NCI-H69 (cell line): Measurements from ENCODE around the gene TOMM40L.
A peak's percentile ranks its signal among the peaks of the same experiment; 100 is the strongest.

Experiments
- DNase-seq: peaks from one replicate; lab custom pipeline; 2025; lab: John Stamatoyannopoulos, UW

Gene TOMM40L

GRCh38 chr1:161225534-161226319 is at the start of gene TOMM40L:
Gene TOMM40L, plus strand, starts transcription at chr1:161226060. Its CDS starts 430 bp downstream, at chr1:161226490.
- peak; percentile 98 for DNase-seq

GRCh38 chr1:161176468-161177111 is 49.3 kb upstream of the TOMM40L start:
- no peak for DNase-seq

- DNase-seq: peak; percentile 95
Observed at GRCh38 chr1:161177112-161177935, 48.5 kb upstream of the TOMM40L start, which contains the start of gene B4GALT3. Gene B4GALT3, minus strand, starts transcription at chr1:161177507. Its CDS starts 1,447 bp downstream, at chr1:161176060.

GRCh38 chr1:161177936-161178244 is 48.0 kb upstream of the TOMM40L start:
- DNase-seq: no peak

DNA sequence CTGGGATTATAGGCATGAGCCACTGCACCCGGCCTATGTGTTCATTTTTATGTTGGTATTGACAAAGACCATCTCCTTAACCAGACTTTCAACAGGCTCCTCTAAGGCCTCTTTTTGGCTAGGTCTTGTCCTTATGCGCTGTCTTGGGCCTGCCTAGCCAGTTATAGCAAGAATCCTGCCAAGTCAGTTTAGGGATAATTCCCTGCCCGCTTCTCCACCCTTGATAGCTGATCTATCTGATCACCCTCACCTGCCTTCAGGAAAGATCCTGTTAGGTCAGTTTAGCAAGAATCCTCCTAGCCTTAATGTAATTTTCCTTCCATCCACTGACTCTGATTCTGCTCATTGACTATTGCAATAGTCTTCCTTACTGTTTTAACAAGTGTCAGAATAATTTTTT is 46.2 kb upstream of the TOMM40L start:
- no peak for DNase-seq

GRCh38 chr1:161180639-161181038 is 45.2 kb upstream of the TOMM40L start:
- DNase-seq: peak; percentile 47

DNA sequence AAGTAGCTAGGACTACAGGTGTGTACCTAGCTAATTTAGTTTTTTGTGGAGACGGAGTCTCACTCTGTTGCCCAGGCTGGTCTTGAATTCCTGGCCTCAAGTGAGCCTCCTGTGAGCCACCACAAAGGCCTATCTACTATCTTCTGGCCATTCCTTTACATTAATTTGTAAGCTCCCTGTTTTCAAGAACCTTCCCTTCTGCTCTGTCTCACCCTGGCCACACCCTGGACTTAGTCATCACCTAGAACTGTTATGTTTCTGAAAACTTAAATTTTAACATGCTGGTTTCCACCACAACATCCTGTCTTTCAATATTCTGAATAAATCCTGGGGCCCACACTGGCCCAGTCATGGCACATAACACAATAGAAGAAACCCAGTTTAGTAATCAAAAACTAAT is 43.6 kb upstream of the TOMM40L start:
- DNase-seq: no peak

DNA sequence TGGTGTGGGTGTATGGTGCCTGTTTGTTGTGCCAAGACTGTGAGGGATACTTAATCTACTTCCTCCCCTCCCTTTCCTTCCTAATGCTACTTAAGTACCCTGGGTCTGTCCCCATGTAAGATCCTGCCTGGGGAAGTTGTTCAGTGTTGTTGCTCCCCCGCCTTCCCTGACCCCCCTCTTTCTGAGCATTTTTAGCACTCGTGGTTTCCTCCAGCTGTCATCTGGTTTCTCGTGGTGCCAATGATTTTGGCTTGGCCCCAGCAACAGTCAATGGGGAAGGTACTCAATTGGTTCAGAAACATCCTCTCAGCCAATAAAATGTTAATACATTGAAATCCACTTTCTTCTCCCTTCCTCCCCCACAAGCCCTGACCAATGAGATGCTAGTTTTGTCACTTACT is 40.6 kb upstream of the TOMM40L start:
- DNase-seq: peak; percentile 78

GRCh38 chr1:161185732-161186311 is 40.0 kb upstream of the TOMM40L start:
- no peak for DNase-seq

GRCh38 chr1:161187311-161187710 is 38.5 kb upstream of the TOMM40L start:
- no peak for DNase-seq

DNA sequence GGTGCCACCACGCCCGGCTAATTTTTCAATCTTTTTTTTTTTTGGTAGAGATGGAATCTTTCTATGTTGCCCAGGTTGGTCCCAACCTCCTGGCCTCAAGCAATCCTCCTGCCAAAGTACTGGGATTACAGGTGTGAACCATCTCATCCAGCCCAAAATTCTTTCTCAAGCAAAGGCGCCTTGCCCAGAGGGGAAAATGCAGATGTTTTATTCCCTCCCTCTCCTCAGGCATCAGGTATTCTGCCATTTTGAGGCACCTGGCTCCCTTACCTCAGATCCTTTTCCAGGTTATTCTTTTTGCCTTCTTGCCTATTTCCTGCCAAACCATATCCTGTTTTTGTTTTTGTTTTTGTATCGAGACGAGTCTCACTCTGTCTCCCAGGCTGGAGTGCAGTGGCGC is 37.5 kb upstream of the TOMM40L start:
- no peak for DNase-seq

DNA sequence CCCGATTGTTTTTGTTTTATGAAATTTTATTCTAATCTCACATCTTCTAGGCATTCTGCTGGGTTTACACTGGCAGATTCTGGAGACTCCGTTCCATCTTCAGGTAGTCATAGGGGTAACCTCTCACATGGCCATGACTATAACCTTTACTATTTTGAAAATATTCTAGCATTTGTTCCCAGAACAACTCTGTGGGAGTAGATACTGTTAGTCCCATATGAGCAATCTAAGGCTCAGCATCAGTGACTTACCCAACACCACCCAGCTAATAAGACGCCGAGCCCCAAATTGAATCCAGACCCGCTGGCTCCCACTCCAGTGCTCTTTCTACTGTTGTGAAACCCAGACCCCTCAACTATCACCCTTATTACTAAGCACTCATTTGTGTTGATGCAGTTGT is 36.8 kb upstream of the TOMM40L start:
- DNase-seq: no peak

GRCh38 chr1:161190962-161191521 is 34.8 kb upstream of the TOMM40L start:
- peak; percentile 68 for DNase-seq

- no peak for DNase-seq
Observed at GRCh38 chr1:161191971-161192370, 33.9 kb upstream of the TOMM40L start.

DNA sequence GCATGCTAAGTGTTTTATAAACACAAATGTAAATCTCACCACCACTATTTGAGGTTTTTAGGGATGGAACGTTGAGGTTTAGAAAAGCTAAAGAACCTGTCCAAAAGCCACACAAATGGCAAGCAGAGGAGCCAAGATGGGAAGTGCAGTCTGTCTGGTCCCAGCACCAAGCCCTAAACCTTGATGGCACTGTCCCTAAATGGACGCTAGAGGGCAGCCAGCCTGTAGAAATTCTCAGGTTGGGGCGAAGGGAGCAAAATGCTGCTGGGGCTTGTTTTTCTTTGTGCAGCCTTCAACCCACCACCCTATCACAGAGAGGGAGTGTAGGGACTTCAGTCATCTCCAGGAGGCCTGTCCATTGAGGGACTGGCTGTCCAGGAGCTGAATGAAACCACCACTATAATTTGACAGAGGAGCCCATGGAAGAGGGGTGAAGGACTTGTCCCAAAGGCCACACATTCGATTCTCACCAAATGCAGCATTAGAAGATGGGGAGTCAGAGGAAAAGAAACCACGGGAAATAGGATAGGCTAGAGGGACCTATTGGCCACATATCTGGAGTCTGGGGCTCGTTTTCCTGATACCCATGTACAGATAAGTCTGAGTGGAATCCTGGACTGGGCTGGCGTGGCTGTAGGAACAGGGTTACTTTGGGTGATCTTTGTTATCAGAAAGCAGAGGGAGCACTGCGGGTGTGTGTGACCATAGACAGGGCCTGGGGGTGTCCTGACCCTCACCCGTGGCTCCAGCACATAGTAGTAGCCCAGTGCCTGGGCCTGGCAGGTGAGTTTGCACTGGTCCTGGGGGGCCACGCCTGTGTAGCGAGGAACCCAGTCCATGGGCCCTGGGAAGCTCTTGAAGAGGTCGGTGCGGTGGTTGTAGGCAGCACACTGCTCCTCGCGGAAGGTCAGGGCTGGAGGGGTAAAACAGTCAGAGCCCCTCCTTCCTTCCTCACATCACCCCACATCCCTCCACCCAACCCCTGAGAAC is 33.1 kb upstream of the TOMM40L start:
- peak; percentile 83 for DNase-seq

DNA sequence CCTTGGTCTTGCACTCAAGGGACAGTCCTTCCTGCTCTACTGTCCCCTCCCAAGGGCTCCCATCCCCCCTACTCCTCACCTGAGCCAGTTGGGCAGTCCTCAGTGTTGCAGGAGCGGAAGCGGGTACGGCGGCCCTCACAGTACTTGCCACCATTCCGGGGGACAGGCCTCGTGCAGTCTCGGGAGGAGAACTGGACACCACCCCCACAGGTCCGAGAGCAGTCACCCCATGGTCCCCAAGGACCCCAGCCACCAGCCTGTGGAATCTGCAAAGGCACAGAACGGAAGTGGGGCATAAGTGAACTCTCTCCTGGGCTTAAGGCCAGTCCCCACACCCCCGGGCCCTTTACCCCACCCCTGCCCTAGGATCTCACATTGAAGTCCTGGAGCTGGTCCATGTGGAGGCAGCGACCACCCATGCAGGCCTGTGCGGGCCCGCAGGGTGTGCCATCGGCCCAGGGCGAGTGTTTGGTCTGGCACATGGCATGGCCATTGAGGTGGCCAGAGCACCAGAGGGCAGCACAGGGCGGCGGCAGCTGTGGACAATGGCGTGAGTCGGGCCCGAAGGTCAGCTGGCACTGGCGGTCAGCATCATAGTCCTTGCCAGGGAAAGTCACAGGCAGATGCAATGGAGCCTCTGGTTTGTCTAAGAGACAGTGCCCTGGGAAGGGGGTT is 32.2 kb upstream of the TOMM40L start:
- no peak for DNase-seq

- DNase-seq: no peak
Observed at GRCh38 chr1:161195171-161195570, 30.7 kb upstream of the TOMM40L start.

DNA sequence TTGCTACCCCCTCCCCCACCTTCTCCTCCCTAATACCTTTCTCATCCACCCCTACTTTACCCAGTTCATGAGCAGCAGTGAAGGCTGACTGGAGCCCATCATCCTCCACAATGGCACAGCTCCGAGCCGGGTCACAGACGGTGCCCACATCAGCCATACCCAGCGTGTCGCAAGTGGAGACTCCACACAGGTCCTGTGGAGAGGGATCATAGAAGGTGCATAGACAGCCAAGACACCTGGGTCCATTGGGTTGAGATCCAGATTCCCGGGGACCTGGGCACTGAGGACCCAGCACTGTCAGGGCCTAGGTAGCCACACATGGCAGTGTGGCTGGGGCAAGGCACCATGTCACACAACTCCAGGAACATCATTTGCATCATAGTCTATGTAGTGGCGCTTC is 29.7 kb upstream of the TOMM40L start:
- no peak for DNase-seq

GRCh38 chr1:161196521-161197451 is 29.1 kb upstream of the TOMM40L start:
- no peak for DNase-seq
